ENCODE data around the gene KIN.

The KIN gene

DNA sequence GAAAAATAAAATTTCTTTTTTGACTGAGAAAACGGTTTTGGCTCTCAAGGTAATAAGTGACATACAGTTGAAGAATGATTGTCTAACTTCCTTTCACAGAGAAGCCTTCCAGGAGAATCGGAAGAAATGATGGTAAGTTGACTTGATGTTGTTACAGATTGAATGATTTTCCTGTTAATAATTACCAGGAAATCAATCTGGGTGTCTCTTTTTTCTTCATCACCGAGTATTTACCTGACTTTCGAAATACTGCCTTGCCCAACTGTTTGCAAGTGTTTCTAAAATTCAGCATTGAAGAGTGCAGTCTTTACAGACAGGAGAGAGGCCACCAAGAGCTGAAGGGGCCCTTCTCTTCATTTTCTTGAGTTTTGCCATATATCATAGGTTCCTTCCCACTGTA is 80.7 kb downstream of the KIN start (continued):
- TF ChIP-seq ZNF530 (tag by site-specific recombination; IDR thresholded peaks at IDR 0.05; ENCODE audit: low read depth) (no peak), ZNF214 (tag by site-specific recombination; IDR thresholded peaks at IDR 0.05; ENCODE audit: borderline replicate concordance) (no peak), ZNF248 (tag by site-specific recombination; IDR thresholded peaks at IDR 0.05) (no peak), ZNF544 (tag by site-specific recombination; IDR thresholded peaks at IDR 0.05) (no peak), ZNF274 (IDR thresholded peaks at IDR 0.05; ENCODE audit: low read length) (no peak), ZNF274 (tag by site-specific recombination; IDR thresholded peaks at IDR 0.05; ENCODE audit: borderline replicate concordance) (no peak), ZNF626 (tag by site-specific recombination; IDR thresholded peaks at IDR 0.05) (no peak)
- TF ChIP-seq, protein P1, sequence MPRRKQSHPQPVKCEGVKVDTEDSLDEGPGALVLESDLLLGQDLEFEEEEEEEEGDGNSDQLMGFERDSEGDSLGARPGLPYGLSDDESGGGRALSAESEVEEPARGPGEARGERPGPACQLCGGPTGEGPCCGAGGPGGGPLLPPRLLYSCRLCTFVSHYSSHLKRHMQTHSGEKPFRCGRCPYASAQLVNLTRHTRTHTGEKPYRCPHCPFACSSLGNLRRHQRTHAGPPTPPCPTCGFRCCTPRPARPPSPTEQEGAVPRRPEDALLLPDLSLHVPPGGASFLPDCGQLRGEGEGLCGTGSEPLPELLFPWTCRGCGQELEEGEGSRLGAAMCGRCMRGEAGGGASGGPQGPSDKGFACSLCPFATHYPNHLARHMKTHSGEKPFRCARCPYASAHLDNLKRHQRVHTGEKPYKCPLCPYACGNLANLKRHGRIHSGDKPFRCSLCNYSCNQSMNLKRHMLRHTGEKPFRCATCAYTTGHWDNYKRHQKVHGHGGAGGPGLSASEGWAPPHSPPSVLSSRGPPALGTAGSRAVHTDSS (tag by site-specific recombination; IDR thresholded peaks at IDR 0.05): no peak
- TF ChIP-seq, protein P2, sequence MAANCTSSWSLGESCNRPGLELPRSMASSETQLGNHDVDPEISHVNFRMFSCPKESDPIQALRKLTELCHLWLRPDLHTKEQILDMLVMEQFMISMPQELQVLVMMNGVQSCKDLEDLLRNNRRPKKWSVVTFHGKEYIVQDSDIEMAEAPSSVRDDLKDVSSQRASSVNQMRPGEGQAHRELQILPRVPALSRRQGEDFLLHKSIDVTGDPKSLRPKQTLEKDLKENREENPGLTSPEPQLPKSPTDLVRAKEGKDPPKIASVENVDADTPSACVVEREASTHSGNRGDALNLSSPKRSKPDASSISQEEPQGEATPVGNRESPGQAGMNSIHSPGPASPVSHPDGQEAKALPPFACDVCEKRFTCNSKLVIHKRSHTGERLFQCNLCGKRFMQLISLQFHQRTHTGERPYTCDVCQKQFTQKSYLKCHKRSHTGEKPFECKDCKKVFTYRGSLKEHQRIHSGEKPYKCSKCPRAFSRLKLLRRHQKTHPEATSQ (tag by site-specific recombination; IDR thresholded peaks at IDR 0.05): no peak

DNA sequence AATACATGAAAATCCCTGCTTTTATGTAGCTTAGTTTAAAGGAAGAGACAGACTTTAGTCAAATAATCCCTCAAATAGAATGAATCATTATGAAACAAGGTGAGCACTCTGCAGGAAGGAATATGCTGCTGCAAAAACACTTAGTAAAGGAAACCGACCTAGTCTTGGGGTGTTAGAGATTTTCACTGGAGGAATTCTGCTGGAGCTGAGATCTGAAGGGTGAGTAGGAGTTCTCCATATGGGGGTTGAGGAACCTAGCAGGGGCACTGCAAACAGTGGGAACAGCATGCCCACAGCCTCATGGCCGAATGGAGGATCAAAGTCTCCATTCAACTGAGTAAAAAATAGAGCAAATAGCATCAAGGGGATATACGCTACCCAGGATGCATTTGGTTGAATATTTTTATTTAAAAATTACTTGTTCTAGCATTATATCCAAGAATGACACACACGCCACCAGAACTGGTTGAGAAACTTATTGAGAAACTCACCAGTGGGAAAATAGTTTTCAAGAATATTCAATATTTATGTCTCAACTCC is 81.2 kb downstream of the KIN start:
- Histone ChIP-seq H3K9me3 (ENCODE audit: control insufficient read depth, insufficient read depth, low read depth, low read length) (no peaks in the 10 kb centered on the region), H3K36me3 (ENCODE audit: control insufficient read depth in 2 of 2, insufficient read depth in 1 of 2, low read length in 2 of 2) (no peaks in the 10 kb centered on the region), H3K4me3 (ENCODE audit: low read depth, low read length) (no peak overlapping the region), H3K4me1 (ENCODE audit: control insufficient read depth, insufficient read depth, low read length) (no peaks in the 10 kb centered on the region), H3K27ac (ENCODE audit: extremely low read depth, low read depth, low read length) (no peak overlapping the region)
- ChIA-PET POLR2A (interaction anchor here (0.6 kb wide), 1 partner anchor 32 kb away, joined by 3 read pairs; no protein-coding TSS in a partner anchor), CTCF (interaction anchor here (1.5 kb wide), 1 partner anchor 177 kb away, joined by 4 read pairs; no protein-coding TSS in a partner anchor)
- TF ChIP-seq ZFP41 (tag by site-specific recombination; IDR thresholded peaks at IDR 0.05; ENCODE audit: borderline replicate concordance): no peak
- TF ChIP-seq ZBTB20 (tag by site-specific recombination; IDR thresholded peaks at IDR 0.05): no peak
- no peak for TF ChIP-seq ZFP37 (tag by site-specific recombination; IDR thresholded peaks at IDR 0.05)
- no peak for TF ChIP-seq ZNF175 (tag by site-specific recombination; IDR thresholded peaks at IDR 0.05)

DNA sequence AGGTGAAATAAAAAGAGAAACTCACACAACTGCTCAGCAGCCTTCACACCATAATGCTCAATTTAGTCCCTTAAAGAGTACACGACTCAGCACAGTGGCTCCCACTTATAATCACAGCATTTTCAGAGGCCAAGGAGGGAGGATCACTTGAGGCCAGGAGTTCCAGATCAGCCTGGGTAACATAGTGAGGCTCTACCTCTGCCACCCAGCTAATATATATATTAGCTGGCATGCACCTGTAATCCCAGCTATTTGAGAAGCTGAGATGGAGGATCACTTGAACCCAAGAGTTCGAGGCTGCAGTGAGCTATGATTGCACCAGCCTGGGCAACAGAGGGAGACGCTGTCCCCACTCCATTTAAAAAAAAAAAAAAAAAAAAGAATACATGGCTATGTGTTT is 82.5 kb downstream of the KIN start:
- ChIA-PET POLR2A (no interaction called here), CTCF (no interaction called here)
- Histone ChIP-seq H3K4me1 (ENCODE audit: control insufficient read depth, insufficient read depth, low read length) (no peaks in the 10 kb centered on the region), H3K9me3 (ENCODE audit: control insufficient read depth, insufficient read depth, low read depth, low read length) (no peaks in the 10 kb centered on the region), H3K27ac (ENCODE audit: extremely low read depth, low read depth, low read length) (no peak overlapping the region), H3K4me3 (ENCODE audit: low read depth, low read length) (no peak overlapping the region), H3K36me3 (ENCODE audit: control insufficient read depth in 2 of 2, insufficient read depth in 1 of 2, low read length in 2 of 2) (no peaks in the 10 kb centered on the region)
- TF ChIP-seq ZNF791 (tag by site-specific recombination; IDR thresholded peaks at IDR 0.05) (no peak), HOXD13 (CRISPR knock-in tag; IDR thresholded peaks at IDR 0.05; ENCODE audit: borderline replicate concordance) (no peak), ZSCAN23 (tag by site-specific recombination; IDR thresholded peaks at IDR 0.05) (no peak), ZNF585B (tag by site-specific recombination; IDR thresholded peaks at IDR 0.05) (no peak), SCRT2 (tag by site-specific recombination; IDR thresholded peaks at IDR 0.05) (no peak), ZNF670 (tag by site-specific recombination; IDR thresholded peaks at IDR 0.05; ENCODE audit: low read depth) (no peak), PRDM1 (tag by site-specific recombination; IDR thresholded peaks at IDR 0.05) (no peak), ZBTB7A (tag by site-specific recombination; IDR thresholded peaks at IDR 0.05; ENCODE audit: low read depth) (no peak)
- TF ChIP-seq, protein P3, sequence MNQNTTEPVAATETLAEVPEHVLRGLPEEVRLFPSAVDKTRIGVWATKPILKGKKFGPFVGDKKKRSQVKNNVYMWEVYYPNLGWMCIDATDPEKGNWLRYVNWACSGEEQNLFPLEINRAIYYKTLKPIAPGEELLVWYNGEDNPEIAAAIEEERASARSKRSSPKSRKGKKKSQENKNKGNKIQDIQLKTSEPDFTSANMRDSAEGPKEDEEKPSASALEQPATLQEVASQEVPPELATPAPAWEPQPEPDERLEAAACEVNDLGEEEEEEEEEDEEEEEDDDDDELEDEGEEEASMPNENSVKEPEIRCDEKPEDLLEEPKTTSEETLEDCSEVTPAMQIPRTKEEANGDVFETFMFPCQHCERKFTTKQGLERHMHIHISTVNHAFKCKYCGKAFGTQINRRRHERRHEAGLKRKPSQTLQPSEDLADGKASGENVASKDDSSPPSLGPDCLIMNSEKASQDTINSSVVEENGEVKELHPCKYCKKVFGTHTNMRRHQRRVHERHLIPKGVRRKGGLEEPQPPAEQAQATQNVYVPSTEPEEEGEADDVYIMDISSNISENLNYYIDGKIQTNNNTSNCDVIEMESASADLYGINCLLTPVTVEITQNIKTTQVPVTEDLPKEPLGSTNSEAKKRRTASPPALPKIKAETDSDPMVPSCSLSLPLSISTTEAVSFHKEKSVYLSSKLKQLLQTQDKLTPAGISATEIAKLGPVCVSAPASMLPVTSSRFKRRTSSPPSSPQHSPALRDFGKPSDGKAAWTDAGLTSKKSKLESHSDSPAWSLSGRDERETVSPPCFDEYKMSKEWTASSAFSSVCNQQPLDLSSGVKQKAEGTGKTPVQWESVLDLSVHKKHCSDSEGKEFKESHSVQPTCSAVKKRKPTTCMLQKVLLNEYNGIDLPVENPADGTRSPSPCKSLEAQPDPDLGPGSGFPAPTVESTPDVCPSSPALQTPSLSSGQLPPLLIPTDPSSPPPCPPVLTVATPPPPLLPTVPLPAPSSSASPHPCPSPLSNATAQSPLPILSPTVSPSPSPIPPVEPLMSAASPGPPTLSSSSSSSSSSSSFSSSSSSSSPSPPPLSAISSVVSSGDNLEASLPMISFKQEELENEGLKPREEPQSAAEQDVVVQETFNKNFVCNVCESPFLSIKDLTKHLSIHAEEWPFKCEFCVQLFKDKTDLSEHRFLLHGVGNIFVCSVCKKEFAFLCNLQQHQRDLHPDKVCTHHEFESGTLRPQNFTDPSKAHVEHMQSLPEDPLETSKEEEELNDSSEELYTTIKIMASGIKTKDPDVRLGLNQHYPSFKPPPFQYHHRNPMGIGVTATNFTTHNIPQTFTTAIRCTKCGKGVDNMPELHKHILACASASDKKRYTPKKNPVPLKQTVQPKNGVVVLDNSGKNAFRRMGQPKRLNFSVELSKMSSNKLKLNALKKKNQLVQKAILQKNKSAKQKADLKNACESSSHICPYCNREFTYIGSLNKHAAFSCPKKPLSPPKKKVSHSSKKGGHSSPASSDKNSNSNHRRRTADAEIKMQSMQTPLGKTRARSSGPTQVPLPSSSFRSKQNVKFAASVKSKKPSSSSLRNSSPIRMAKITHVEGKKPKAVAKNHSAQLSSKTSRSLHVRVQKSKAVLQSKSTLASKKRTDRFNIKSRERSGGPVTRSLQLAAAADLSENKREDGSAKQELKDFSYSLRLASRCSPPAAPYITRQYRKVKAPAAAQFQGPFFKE (tag by site-specific recombination; IDR thresholded peaks at IDR 0.05; ENCODE audit: borderline replicate concordance): no peak
- TF ChIP-seq, protein P4, sequence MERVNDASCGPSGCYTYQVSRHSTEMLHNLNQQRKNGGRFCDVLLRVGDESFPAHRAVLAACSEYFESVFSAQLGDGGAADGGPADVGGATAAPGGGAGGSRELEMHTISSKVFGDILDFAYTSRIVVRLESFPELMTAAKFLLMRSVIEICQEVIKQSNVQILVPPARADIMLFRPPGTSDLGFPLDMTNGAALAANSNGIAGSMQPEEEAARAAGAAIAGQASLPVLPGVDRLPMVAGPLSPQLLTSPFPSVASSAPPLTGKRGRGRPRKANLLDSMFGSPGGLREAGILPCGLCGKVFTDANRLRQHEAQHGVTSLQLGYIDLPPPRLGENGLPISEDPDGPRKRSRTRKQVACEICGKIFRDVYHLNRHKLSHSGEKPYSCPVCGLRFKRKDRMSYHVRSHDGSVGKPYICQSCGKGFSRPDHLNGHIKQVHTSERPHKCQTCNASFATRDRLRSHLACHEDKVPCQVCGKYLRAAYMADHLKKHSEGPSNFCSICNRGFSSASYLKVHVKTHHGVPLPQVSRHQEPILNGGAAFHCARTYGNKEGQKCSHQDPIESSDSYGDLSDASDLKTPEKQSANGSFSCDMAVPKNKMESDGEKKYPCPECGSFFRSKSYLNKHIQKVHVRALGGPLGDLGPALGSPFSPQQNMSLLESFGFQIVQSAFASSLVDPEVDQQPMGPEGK (tag by site-specific recombination; IDR thresholded peaks at IDR 0.05): no peak
